Activated CD8-positive, alpha-beta memory T cell treated with anti-CD3 and anti-CD28 coated beads, Interleukin-2, amount 50 U/mL, for 24 hours (primary cell): ENCODE measurements around the gene SOX18.

ENCODE experiments used
- DNase-seq: peaks from one replicate; pipeline ENCODE4 v3.0.0-alpha.2; 2020; ENCODE audit errors: extremely low read depth

The SOX18 gene

DNA sequence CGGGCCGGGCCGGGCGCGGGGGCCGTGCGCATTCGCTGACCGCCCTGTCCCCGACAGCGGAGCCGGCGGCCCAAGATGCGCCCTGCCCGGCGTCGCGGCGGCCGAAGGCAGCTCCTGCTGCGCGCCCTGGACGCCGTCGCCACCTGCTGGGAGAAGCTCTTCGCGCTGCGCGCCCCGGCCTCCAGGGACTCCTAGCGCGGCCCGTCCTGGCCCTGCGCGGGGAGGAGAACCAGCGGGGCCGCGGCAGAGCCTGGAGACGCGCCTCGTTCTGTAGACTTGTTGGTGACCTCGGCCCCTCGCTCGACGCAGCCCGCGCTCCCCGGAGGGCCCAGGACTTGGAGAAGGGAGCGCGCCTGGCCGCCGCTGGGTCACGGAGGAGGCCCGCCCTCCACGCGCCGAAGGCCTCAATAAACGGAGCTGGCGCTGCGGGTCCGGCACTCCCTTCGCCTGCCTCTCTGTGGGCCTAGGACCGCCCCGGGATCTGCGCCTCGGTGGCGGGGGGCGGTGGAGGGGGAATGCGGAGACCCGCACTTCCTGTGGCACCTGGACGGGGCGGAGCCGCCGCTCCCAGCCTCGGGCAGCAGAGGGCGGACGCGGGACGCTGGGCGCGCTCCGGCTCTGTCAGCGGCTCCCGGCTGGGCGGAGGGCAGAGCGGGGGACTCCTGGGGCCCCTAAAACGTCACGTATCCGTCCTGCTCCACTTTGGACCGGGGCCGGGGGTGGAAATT, 10.7 kb downstream of the SOX18 start:
- DNase-seq: no peak

DNA sequence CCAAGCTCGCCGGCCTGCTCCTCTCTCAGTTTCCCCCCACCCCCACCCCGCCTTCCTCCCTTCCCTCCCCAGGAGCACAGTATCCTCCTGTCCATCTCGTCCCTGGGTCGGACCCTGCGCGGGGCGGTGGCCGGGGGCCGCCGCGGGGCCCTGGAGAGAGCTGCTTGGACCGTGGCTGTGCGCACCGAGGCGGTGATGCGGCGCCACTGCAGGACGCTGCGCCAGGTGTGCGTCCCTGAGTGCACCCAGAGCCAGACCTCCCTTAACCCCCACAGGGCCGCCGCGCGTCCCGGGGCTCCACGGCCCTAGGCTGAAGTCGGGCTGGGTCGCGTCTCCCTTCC, 11.2 kb downstream of the SOX18 start:
- no peak for DNase-seq

DNA sequence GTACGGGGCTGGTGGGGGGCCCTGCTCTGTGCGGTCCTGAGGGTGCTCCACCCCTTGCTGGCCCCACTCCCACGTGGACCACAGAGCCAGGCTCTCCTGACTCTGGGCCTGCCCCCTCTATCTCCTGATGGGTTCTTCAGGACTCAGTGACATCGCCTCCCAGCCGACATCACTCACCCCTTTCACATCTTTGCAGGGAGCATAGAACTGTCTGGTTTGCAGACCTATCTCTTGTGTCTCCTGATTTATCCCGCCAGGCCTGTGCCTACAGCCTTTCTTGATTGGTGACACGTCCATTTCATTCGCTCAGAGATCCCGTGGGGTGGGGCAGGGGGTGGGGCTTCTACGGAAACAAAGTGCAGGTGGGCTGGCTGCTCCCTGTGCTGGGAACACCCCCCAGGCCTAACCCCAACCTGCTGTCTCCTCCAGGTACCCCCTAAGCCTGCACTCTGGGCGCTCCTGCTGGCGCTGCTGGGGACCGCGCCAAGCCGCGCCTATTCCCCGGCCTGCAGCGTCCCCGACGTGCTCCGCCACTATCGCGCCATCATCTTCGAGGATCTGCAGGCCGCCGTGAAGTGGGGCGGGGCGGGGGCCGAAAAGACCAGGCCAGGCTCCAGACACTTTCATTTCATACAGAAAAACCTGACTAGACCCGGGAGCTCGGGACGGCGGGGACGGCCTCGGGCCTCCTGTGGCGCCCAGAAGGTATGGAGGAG, 11.8 kb downstream of the SOX18 start:
- DNase-seq: no peak

DNA sequence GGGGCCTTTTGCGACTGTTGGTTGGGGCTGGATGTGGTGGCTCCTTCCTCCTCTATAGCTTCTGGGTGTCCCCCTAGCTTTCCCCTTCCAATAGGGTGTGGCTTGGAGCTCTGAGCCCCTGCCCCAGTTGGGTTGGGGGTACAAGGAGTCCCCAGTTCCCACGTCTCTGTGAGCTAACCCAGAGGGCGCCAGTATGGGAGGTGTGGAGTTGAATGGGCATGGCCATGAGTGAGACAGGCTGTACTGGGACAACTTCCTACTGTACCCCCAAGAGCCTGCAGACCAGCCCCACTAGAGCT, 12.3 kb downstream of the SOX18 start:
- no peak for DNase-seq

DNA sequence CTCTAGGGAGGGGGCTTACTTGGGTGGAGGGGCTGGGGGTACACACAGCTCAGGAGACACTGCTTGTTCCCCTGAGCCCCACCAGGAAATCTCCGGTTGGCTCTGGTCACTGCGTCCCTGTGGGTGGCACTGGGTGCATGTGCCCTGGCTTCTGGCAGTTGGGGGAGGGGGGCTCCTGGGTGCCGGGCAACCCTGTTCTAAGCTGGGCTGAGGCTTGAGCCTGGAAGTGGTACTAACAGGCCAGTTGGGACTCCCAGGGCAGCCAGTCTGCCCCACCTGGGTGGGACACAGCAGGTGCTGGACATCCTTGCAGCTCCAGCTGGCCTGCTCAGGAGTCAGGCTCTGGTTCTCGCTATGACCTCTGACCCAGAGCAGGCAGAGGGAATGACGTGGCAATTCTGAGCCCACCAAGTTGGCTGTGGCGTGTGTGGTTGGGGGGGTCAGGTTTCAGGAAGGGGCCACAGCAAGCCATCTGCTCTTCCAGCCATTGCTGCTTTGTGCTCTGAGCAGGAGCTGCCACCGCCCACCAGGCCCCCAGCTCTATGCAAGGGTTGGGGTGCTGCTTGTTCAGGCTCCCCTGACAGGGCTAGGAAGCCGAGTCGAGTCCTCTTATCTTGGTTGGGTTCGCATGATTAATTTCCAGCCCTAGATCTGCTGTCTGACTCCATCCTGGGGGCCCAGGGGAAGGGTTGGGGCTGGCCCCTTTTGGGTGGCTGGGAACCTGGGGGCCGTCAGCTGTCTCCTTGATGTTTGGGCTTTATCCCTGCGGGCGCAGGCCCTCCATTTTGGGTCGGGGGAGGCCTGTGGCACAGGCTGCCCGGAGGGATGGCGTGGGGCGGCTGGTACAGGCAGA, 12.9 kb downstream of the SOX18 start:
- no peak for DNase-seq

DNA sequence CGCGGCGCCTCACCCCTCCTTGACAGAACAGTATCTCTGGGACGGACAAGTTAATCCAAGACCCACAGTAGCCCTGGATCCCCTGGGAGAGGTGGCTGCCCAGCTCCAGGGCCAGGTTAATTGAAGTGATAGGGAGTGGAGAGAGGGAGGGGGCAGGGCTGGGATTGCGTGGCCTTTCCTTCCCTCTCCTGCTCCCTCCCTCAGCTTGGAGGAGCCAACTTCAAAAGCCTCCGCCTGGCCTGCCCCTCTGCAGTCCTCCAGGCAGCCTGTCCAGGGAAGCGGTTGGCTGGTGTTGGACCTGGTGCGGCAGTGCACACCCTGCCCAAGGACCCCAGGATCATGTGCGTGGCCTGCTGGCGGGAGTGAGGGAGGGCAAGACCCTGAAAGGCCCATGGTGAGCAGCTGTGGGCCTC, 13.5 kb downstream of the SOX18 start, which contains the start of gene C20orf204:
C20orf204 (plus strand) TSS at position 250 of the 413 bp plus-strand sequence; CDS start at position 392, 142 bp downstream.
- DNase-seq: no peak

DNA sequence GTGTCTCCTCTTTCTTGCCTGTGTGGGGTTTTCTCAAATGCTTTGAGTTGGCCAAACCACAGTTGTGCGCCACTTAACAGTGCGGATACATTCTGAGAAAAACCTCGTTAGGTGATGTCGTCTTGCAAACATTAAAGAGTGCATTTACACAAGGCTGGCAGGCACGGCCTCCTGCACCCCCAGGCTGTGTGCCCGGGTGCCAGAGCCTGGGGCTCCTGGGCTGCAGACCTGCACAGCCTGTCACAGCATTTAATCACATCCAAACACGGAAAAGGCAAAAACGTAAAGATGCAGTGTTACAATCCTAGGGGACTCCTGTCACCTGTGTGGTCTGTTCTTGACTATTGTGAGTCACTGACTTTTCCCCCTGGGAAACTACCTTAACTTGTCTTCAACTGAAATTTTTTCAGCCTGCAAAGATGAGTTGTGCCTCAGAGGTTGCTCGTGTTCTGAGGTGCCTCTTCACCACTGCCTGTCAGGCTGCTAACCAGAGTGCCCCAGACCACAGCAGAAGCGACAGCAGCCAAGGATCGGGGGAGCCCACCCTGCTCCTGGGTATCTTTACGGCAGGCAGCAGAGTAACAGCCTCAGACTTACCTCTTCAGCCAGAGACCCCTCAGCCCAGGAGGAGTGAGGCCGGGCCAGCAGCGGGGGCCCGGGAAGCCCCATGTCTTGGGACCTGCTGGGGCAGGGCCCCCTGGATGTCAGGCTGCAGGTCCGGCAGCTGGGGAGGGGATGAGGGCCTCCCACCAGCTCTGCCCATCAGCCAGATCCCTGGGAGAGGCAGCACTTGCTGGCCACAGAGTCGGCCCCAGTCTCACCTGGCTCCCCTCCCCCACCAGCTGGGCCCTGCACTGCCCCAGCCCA, 14.1 kb downstream of the SOX18 start:
- no peak for DNase-seq

DNA sequence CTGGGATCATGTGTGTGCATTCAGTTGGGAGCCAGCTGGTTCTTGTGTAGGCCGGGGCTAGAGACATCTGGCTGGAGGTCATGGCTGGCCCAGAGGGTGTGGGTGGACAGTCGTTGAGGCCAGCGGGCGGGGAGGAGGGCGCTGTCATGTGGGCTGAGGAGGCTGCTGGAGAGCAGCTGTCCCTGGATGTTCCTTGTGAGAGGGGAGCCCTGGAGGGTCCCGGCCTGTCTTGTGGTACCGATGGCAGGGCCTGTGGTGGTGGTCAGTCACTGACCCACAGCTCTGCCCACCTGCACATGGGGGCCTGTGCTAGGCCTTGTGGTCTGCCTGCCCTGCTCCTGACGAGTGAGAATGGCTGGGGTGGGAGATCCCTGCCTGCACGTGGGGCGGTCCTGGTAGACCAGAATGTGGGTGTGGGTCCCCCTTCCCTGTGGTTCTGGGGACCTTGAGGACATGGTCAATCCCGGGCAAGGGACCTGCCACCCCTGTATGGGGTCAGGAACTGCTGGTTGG, 15.4 kb downstream of the SOX18 start:
- no peak for DNase-seq

DNA sequence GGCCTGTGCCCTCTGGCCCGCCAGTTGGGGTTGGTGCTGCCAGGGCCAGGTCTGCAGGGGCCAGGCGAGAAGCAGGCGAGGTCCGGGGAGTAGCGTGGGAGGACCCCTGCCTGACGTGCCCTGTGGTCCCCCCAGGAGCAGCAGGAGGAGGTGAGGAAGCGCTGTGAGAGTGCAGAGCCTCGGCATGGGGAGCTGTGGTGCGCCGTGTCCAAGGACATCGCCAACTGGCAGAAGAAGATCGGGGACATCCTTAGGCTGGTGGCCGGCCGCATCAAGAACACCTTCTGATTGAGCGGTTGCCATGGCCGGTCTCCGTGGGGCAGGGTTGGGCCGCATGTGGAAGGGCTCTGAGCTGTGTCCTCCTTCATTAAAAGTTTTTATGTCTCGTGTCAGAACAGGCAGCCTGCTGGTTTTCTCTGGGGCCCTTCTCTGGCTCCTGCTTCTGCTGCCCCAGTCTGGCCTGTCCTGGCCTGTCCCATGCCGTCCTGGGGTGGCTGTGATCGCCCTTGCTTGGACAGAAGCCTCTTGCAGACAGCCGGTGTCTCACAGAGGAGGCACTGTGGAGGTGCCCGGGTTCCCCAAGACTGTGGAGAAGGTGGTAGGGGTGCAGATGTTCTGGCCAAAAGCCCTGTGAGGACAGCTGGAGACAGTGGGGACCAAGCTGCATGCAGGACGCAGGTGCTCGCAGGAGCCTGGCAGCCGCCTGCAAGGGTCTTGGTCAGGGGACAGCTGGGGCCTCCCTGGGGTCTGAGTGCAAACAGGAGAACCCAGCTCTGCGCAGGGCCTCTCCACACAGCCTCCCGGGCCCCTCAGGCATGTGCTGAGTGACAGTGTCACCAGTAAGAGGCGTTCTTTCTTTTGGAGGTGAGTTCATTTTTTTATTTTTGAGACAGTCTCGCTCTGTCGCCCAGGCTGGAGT, 16.5 kb downstream of the SOX18 start:
- no peak for DNase-seq

DNA sequence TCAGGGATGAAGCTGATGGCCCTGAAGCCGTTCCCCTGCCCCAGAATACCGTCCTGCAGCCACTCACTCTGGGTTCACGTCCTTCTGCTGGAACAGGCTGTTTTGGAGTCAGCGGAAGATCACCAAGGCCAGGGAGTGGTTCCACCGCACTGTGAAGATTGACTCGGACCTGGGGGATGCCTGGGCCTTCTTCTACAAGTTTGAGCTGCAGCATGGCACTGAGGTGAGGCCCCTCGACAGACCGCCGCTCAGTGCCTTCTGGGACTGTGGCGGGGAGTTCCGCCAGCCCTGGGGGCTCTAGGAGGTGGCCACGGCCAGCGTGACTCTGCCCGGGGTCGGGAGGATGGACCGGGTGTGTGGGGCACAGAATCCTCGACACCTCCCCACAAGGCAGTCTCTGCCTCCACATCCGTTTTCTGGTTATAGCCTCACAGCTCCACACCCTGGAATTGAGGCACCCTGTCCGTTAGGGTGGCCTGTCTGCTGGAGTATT, 17.6 kb downstream of the SOX18 start:
- no peak for DNase-seq

DNA sequence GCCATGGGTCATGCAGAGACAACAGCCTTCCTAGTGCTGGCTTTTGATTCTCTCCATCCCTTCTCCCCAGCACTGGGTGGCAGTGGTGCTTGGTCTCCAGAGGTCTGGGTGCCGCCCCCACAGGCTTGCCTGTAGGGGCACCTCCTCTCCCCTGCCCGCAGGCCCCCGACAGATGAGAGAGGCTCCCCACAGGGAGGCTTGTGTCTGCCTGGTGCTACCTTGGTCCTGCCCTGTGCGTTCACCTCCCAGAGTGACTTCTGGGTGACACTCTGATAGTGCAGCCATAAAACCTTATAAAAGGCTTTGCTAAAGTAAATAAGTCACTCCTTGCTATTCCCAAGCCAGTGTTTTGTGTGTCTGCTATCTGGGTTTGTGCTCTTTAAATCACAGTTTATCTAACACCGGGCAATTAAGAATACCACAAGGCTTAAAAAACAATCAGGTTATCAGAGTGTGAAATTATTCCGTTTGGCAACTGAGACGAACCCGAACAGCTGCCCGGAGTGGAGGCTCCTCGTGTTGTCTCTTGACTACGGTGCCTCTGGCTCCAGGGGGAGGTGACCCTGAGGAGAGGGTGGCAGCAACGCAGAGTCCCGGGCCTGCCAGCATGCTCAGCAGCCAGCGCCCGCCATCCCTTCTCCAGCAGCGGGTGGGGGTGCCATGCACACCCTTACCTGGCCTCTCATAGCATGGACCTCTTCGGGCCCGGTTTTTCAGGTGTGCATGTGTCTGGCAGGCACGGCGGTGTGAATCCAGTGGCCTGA, 18.9 kb downstream of the SOX18 start:
- DNase-seq: no peak

DNA sequence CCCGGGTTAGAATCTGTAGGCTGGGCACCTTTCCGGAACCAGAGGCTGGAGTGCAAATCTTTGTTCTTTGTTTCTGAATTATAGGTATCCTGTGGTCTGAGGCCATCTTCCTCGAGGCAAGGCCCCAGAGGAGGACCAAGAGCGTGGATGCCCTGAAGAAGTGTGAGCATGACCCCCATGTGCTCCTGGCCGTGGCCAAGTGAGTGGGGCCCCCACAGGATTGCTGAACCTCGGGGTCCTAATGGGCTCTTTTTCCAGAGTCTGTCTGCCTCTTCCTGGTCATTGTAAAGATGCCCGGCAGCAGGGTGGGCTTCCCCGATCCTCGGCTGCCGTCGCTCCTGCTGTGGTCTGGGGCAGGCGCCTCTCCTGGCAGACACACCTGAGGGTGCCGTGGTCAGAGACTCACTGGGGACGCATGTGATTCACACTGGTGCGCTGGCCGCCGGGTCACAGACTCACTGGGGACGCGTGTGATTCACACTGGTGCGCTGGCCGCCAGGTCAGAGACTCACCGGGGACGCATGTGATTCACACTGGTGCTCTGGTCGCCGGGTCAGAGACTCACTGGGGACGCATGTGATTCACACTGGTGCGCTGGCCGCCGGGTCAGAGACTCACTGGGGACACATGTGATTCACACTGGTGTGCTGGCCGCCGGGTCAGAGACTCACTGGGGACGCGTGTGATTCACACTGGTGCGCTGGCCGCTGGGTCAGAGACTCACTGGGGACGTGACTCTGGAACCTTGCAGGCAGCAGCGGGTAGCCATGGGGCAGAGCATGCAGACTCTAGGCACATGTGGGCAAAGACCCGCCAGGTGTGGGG, 19.9 kb downstream of the SOX18 start:
- no peak for DNase-seq

DNA sequence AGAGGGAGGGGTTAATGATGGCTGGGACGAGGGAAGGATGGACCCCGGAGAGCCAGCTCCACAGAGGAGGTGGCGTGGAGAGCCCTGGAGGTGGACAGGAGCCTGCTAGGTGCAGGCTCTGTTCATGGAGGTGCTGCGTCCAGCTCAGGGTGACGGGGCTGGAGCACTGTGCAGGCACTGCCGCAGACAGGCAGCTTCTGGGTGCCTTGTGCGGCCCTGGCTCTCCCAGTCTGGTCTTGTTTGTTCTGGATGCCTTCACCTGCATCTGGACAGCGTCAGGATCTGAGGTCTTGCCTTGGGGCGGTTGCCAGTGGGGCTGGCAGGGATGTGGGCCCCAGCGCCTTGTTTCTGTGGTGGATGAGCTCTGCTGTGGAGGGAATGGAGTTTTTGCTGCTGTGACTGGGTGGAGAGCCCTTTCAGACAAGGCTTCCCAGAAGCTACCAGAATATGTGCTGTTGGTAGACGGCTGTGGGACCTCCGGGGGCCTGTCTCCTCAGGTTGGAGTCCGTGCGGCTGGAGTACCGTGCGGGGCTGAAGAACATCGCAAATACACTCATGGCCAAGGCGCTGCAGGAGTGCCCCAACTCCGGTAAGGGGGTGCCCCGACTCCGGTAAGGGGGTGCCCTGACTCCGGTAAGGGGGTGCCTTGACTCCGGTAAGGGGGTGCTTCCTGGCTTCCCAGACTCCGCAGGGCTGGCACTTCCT, 21.3 kb downstream of the SOX18 start:
- DNase-seq: no peak

DNA sequence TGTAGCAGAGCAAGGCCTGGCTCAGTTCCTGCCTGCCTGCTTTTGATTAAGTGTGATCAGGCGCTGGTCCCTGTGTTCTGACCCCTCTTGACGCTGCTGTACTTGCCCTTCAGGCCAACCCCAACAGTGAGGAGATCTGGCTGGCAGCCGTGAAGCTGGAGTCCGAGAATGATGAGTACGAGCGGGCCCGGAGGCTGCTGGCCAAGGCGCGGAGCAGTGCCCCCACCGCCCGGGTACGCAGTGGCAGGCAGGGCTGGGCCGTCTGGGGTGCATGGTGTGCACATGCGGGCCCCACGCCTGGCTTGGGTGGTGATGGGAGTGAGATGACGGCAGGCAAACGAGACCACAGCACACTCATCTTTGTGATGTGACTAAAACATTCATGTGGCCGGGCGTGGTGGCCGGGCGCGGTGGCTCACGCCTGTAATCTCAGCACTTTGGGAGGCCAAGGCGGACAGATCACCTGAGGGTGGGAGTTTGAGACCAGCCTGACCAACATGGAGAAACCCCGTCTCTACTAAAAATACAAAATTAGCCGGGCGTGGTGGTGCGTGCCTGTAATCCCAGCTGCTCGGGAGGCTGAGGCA, 23.5 kb downstream of the SOX18 start:
- no peak for DNase-seq

DNA sequence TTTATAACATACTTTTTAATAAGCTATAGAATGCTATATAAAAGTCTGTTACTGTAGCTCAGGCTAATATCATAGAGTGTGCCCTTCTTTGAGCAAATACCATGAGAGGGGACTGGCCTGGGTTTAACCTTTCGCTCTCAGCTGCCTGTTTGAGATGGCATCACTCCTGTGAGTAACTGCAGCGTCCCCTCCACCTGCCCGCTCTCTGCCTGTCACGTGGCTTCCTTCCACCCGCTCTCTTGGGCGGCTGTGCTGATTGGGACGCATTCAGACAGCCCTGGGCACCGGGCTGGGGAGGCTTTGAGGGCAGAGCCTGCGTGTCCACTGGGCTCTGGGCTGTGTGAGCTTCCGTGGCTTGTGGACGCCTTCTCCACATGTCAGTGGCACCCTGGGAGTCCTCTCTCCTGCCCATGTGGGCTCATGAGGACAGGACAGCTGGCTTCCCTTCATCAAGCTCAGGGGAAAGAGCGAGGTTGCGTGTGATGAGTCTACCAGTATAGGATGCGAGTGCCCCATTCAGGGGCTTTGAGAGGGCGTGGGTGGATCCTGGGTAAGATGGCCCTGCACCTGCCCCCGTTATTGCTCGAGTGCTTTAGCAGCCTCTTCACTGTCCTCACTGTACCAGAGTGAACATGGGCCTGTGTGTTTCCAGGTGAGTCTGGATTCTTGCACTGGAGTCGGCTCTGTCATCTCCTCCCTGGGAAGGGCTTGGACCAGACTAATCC, 24.2 kb downstream of the SOX18 start:
- DNase-seq: no peak

DNA sequence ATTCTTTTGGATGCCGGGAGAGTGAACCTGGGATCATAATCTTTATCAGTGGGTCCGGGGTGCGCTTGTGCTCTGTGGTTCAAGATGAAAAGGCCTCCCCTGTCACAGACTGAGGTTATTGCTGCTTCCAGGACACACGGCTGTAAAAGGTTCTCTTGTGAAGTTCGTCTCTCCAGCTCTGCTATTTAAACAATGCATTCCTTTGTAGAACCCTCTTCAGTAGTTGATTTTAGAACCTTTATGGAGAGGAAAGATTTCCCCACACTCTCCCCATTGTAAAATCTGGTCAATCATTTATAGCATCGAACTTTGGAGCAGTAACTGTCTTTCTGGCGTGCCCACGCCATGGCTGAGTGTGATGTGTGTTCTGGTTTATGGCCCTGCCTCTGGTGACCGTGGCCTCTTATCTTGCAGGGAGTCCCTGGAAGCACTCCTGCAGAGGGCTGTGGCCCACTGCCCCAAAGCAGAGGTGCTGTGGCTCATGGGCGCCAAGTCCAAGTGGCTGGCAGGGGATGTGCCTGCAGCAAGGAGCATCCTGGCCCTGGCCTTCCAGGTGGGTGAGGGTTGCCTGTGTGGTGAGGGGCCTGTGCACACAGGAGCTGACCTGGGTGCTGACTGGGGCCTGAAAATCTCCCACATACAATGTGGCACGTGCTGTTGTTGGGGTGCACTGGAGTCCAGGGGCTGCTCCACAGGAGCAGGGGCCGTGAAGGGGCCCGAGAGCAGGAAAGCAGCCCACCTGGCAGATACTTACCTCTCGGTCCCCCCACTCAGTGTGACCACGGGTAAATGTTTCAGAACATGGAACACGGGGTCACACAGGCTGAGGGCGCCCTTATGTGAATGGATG, 25.1 kb downstream of the SOX18 start:
- no peak for DNase-seq
